Hypothalamus (tissue), 51 donors: ENCODE results near the gene RHBDF1.

Source experiments
- DNase-seq, 51 donors: peaks; one replicate each; lab custom pipeline; 2025; lab: John Stamatoyannopoulos, UW

RHBDF1 gene

GRCh38 chr16:72561-73548 lies at the start of gene RHBDF1:
TSS of gene RHBDF1 (minus strand) at chr16:72631. CDS start at chr16:65015, 7,616 bp downstream.
- DNase-seq: peak in 12 of 51 donors; percentile 15 to 59 (median 28)

- DNase-seq: no peak
These were observed 48.3 kb upstream of the RHBDF1 start for GRCh38 chr16:120756-121155.

- no peak for DNase-seq
These were observed 47.5 kb upstream of the RHBDF1 start for GRCh38 chr16:119835-120491.

- DNase-seq: no peak
These were observed 46.9 kb upstream of the RHBDF1 start for GRCh38 chr16:119295-119694.

- no peak for DNase-seq
These were observed 46.4 kb upstream of the RHBDF1 start for GRCh38 chr16:118857-119256.

- peak in 10 of 51 donors; percentile 11 to 40 (median 24) for DNase-seq
These were observed 45.2 kb upstream of the RHBDF1 start for GRCh38 chr16:117379-118365.

GRCh38 chr16:116015-116414 lies 43.6 kb upstream of the RHBDF1 start:
- no peak for DNase-seq

- no peak for DNase-seq
These were observed 41.9 kb upstream of the RHBDF1 start for GRCh38 chr16:114327-114726.

- no peak for DNase-seq
These were observed 39.9 kb upstream of the RHBDF1 start for GRCh38 chr16:112153-112840.

GRCh38 chr16:106623-107324 lies 34.3 kb upstream of the RHBDF1 start:
- peak in 31 of 51 donors; percentile 9 to 69 (median 49) for DNase-seq

GRCh38 chr16:105521-105920 lies 33.1 kb upstream of the RHBDF1 start:
- no peak for DNase-seq

GRCh38 chr16:104928-105327 lies 32.5 kb upstream of the RHBDF1 start:
- DNase-seq: no peak

GRCh38 chr16:104355-104754 lies 31.9 kb upstream of the RHBDF1 start:
- no peak for DNase-seq

- DNase-seq: peak in 32 of 51 donors; percentile 5 to 87 (median 55)
These were observed 29.8 kb upstream of the RHBDF1 start for GRCh38 chr16:102060-102855.

- no peak for DNase-seq
These were observed 29.2 kb upstream of the RHBDF1 start for GRCh38 chr16:101586-101985.

GRCh38 chr16:100989-101388 lies 28.6 kb upstream of the RHBDF1 start:
- DNase-seq: no peak

GRCh38 chr16:97822-98221 lies 25.4 kb upstream of the RHBDF1 start:
- no peak for DNase-seq

GRCh38 chr16:96935-97381 lies 24.5 kb upstream of the RHBDF1 start:
- peak in 50 of 51 donors; percentile 23 to 89 (median 74) for DNase-seq
